Erythroblast (primary cell): Measurements from ENCODE around the gene OTOP3.

Experiments
- GATA1 ChIP-seq: IDR thresholded peaks from 2 replicates; pipeline ENCODE4 v1.6.1; 2011; ENCODE audit warnings: low read depth, mild to moderate bottlenecking, control low read depth, low read length, moderate library complexity
- POLR2A ChIP-seq: IDR thresholded peaks from 2 replicates; pipeline ENCODE4 v1.6.1; 2011; ENCODE audit warnings: mild to moderate bottlenecking, low read length

- TF ChIP-seq POLR2A = no peak
- TF ChIP-seq GATA1 = no peak
Measured at GRCh38 chr17:74935585-74936469, at the start of gene OTOP3.
